HepG2 (cell line): Measurements from ENCODE around the gene ZNF83. TPM values are rescaled to one million over a fixed set of nuclear protein-coding genes. Genes with fewer than 3 reads are reported as not detected.
"Not testable (repeated sequence)": the region's sequence is repeated elsewhere in the genome, so short reads cannot be mapped to it uniquely, and the experiment has no call there.

Experiments
- ATAC-seq: fragments of 200-7000 bp; cut with Tn5 transposase; 3 replicates; pipeline ENCODE4 v1.9.1; 2020; ENCODE audit warnings: mild to moderate bottlenecking, moderate library complexity
- BruUV-seq: library from RNA; stranded (reverse); fragments of 400-500 nt; replicated peaks from 2 replicates; lab custom pipeline; 2021; lab: Mats Ljungman, UMichigan
- CTCF ChIA-PET: fragments of 300-600 bp; formaldehyde crosslinking; extraction: SDS; loops from one replicate; lab custom pipeline; 2021; ENCODE audit warnings: low total read pairs, inconsistent platforms, low intra/inter-chr PET ratio; lab: Yijun Ruan, JAX
- POLR2A ChIA-PET: fragments of 350-600 bp; sonication (Branson Sonifier 250); formaldehyde crosslinking; loops from one replicate; lab custom pipeline; 2020; ENCODE audit warnings: antibody characterized with exemption, inconsistent platforms; lab: Yijun Ruan, JAX
- DNase-seq: peaks from one replicate; pipeline ENCODE4 v3.0.0-alpha.2; 2015; ENCODE audit warnings: low spot score
- FAIRE-seq: peaks from 3 replicates; lab custom pipeline; 2011; peaks lifted over from hg19 to GRCh38; lab: Jason Lieb, UNC
- H2AFZ ChIP-seq: one replicate; pipeline ENCODE4 v1.6.1; 2011; ENCODE audit warnings: low read length, inconsistent platforms
- H3K27ac ChIP-seq: fragments of 300-600 bp; 3 replicates; pipeline ENCODE4 v1.8.0; 2011; ENCODE audit warnings: mixed run types, mild to moderate bottlenecking, mixed read lengths, low read length, inconsistent platforms; ENCODE audit not compliant: insufficient read depth; ENCODE audit errors: extremely low read length
- H3K27me3 ChIP-seq, 2 experiments: fragments of 200-600 bp in 1 of 2; 2 replicates in 1 of 2; 3 replicates in 1 of 2; pipeline versions ENCODE4 v1.6.0 to v1.8.0; 2011; ENCODE audit warnings: low read length in 2 of 2, mild to moderate bottlenecking in 2 of 2, moderate library complexity in 2 of 2, inconsistent platforms in 1 of 2; ENCODE audit not compliant: insufficient read depth in 2 of 2, control insufficient read depth in 1 of 2
- H3K36me3 ChIP-seq, 2 experiments: fragments of 200-600 bp in 1 of 2; replicated peaks in 1 of 2; 2 replicates in 1 of 2; 3 replicates in 1 of 2; pipeline versions ENCODE4 v1.5.1 to v1.8.0; 2011; ENCODE audit warnings: low read length in 2 of 2, inconsistent platforms in 1 of 2; ENCODE audit not compliant: insufficient read depth in 2 of 2, control insufficient read depth in 1 of 2
- H3K4me1 ChIP-seq: 2 replicates; pipeline ENCODE4 v1.5.1; 2012; ENCODE audit warnings: low read length, inconsistent platforms; ENCODE audit not compliant: insufficient read depth
- H3K4me2 ChIP-seq: 2 replicates; pipeline ENCODE4 v1.6.0; 2011; ENCODE audit warnings: low read depth, low read length, inconsistent platforms
- H3K4me3 ChIP-seq, 3 experiments: fragments of 200-600 bp in 1 of 3; sonication (generic), shearing (Covaris generic) in 1 of 3; replicated peaks in 1 of 3; 2 replicates each; pipeline ENCODE4 v1.5.1; 2011 to 2016; ENCODE audit warnings: low read length in 3 of 3, inconsistent platforms in 2 of 3, low read depth in 2 of 3, mild to moderate bottlenecking in 2 of 3, control low read depth in 1 of 3, mixed read lengths in 1 of 3; ENCODE audit not compliant: insufficient read depth in 1 of 3
- H3K79me2 ChIP-seq: one replicate; pipeline ENCODE4 v1.6.1; 2011; ENCODE audit warnings: low read length, inconsistent platforms; ENCODE audit not compliant: insufficient read depth
- H3K9ac ChIP-seq: 2 replicates; pipeline ENCODE4 v1.6.0; 2011; ENCODE audit warnings: mild to moderate bottlenecking, low read depth, low read length, inconsistent platforms; ENCODE audit not compliant: insufficient read depth
- H3K9me3 ChIP-seq: 2 replicates; pipeline ENCODE4 v1.5.1; 2012; ENCODE audit warnings: mild to moderate bottlenecking, low read length
- H4K20me1 ChIP-seq: 2 replicates; pipeline ENCODE4 v1.6.0; 2011; ENCODE audit warnings: inconsistent platforms, mild to moderate bottlenecking, low read length, moderate library complexity; ENCODE audit not compliant: insufficient read depth
- CBX1 ChIP-seq: IDR thresholded peaks from one replicate; pipeline ENCODE4 v1.6.1; 2016; ENCODE audit warnings: antibody characterized with exemption, low read depth
- CCDC6 ChIP-seq: sonication (generic); formaldehyde crosslinking; IDR thresholded peaks from 2 replicates; pipeline ENCODE4 v1.8.1; 2022; ENCODE audit warnings: mild to moderate bottlenecking, missing genetic modification reagents, moderate library complexity
- FOXP1 ChIP-seq, 2 experiments: fragments of 450-650 bp in 1 of 2; IDR thresholded peaks; 2 replicates each; pipeline ENCODE4 v1.6.1; 2017 to 2018; ENCODE audit warnings: antibody characterized with exemption in 1 of 2
- HCFC1 ChIP-seq: fragments of 150-350 bp; IDR thresholded peaks from 2 replicates; pipeline ENCODE4 v1.6.1; 2014; ENCODE audit warnings: low read depth, low read length
- HDAC2 ChIP-seq: sonication (generic); formaldehyde crosslinking; IDR thresholded peaks from 2 replicates; pipeline ENCODE4 v1.4.0; 2020; ENCODE audit warnings: missing genetic modification reagents
- HNF4A ChIP-seq: sonication (generic); formaldehyde crosslinking; IDR thresholded peaks from 2 replicates; pipeline ENCODE4 v1.4.0; 2020; ENCODE audit warnings: missing genetic modification reagents
- JUN ChIP-seq: sonication (generic); formaldehyde crosslinking; IDR thresholded peaks from 2 replicates; pipeline ENCODE4 v1.4.0; 2020; ENCODE audit warnings: mild to moderate bottlenecking, missing genetic modification reagents
- KDM3A ChIP-seq: IDR thresholded peaks from 2 replicates; pipeline ENCODE4 v1.6.1; 2018; ENCODE audit warnings: low read depth, missing compliant biosample characterization
- KDM4B ChIP-seq: sonication (generic); formaldehyde crosslinking; IDR thresholded peaks from 2 replicates; pipeline ENCODE4 v1.4.0; 2020; ENCODE audit warnings: missing genetic modification reagents
- MATR3 ChIP-seq: sonication (generic); formaldehyde crosslinking; IDR thresholded peaks from 2 replicates; pipeline ENCODE4 v1.4.0; 2020; ENCODE audit warnings: missing genetic modification reagents
- MEIS1 ChIP-seq: sonication (generic); formaldehyde crosslinking; IDR thresholded peaks from 2 replicates; pipeline ENCODE4 v1.9.0; 2021; ENCODE audit warnings: mild to moderate bottlenecking, missing genetic modification reagents, moderate library complexity, borderline replicate concordance
- MTA1 ChIP-seq: sonication (generic); formaldehyde crosslinking; IDR thresholded peaks from 2 replicates; pipeline ENCODE4 v1.4.0; 2020; ENCODE audit warnings: missing genetic modification reagents, mild to moderate bottlenecking, borderline replicate concordance
- PLRG1 ChIP-seq: fragments of 450-650 bp; conservative IDR thresholded peaks from 2 replicates; pipeline ENCODE4 v1.6.1; 2016
- SCMH1 ChIP-seq: sonication (generic); formaldehyde crosslinking; IDR thresholded peaks from 2 replicates; pipeline ENCODE4 v1.9.0; 2021; ENCODE audit warnings: missing genetic modification reagents, mild to moderate bottlenecking, borderline replicate concordance
- SUZ12 ChIP-seq: fragments of 150-350 bp; IDR thresholded peaks from 2 replicates; pipeline ENCODE4 v1.6.1; 2014; ENCODE audit warnings: low read depth, low read length
- ZBTB43 ChIP-seq: sonication (generic); formaldehyde crosslinking; conservative IDR thresholded peaks from 2 replicates; pipeline ENCODE4 v1.4.0; 2020; ENCODE audit warnings: missing genetic modification reagents
- ZNF703 ChIP-seq: sonication (generic); formaldehyde crosslinking; IDR thresholded peaks from 2 replicates; pipeline ENCODE4 v1.5.1; 2020; ENCODE audit warnings: missing genetic modification reagents, mild to moderate bottlenecking, moderate library complexity, borderline replicate concordance
- ZSCAN9 ChIP-seq: IDR thresholded peaks from 2 replicates; pipeline ENCODE4 v1.6.1; 2016; ENCODE audit warnings: borderline replicate concordance
- WGBS: methylation state at CpG from one replicate; pipeline ENCODE4 v1.1.6; 2017; ENCODE audit warnings: low lambda C conversion rate; 5-methylcytosine and 5-hydroxymethylcytosine counted together
- in situ Hi-C: cut with HindIII; loops from 2 replicates; pipeline ENCODE4 v1.10.0; 2017; ENCODE audit warnings: low pct_unique_long_range_greater_than_20kb; ENCODE audit not compliant: extremely low pct_ligation_motif_present
- intact Hi-C: fragments of 100-400 bp; cut with micrococcal nuclease; formaldehyde crosslinking; loops from one replicate; pipeline ENCODE4 v1.10.0; 2022; ENCODE audit not compliant: unreplicated experiment
- polyA plus RNA-seq, 8 experiments: library from polyadenylated mRNA; depleted of rRNA in 3 of 8; stranded (reverse) in 7 of 8; unstranded in 1 of 8; fragments of >200 nt; fragmentation: Illumina TruSeq in 4 of 8; extraction: Trizol in 4 of 8; gene quantifications; 2 replicates each; pipeline versions ENCODE4 v1.2.1 to v1.2.3, GENCODE V29; 2011 to 2016; ENCODE audit warnings: low read depth in 4 of 8, missing spikeins in 1 of 8, mixed read lengths in 1 of 8; ENCODE audit not compliant: insufficient read depth in 1 of 8
- total RNA-seq, 5 experiments: library from RNA; depleted of rRNA; stranded (reverse); fragments of >200 nt; fragmentation: Illumina TruSeq; extraction: Trizol; gene quantifications; 2 replicates each; pipeline ENCODE4 v1.2.3, GENCODE V29; 2016; ENCODE audit warnings: low read depth in 1 of 5

The ZNF83 gene
- total and polyA plus RNA-seq, 2 of the 13 experiments (the other 11 are each of a cell fraction or from before 2014, with no cell fraction given) = 20.4 to 44.5 TPM

GRCh38 chr19:52635786-52636570, 2.2 kb downstream of the ZNF83 start (continued):
- TF ChIP-seq CBX1 (no peak), ZSCAN9 (CRISPR knock-in tag) (no peak), SUZ12 (no peak), MTA1 (CRISPR knock-in tag) (no peak)

- CTCF ChIA-PET, DNase-seq, in situ Hi-C loops: not testable (repeated sequence)
Measured at GRCh38 chr19:52627441-52627840, 10.7 kb downstream of the ZNF83 start.

GRCh38 chr19:52626915-52627314, 11.2 kb downstream of the ZNF83 start:
- whole genome bisulfite sequencing = 77% methylated on average over 5 of the region's 5 CpGs
- no TSS peak for BruUV-seq
- in situ Hi-C loops = no loop called here
- TF ChIP-seq ZNF703 (CRISPR knock-in tag) = no peak
- TF ChIP-seq HCFC1 = no peak
- no peak for TF ChIP-seq PLRG1
- no peak for TF ChIP-seq CCDC6 (CRISPR knock-in tag)
- no peak for TF ChIP-seq JUN (CRISPR knock-in tag)
- TF ChIP-seq MATR3 (CRISPR knock-in tag) = no peak
- TF ChIP-seq KDM3A (CRISPR knock-in tag) = no peak
- TF ChIP-seq MEIS1 (CRISPR knock-in tag) = no peak
- TF ChIP-seq SCMH1 (CRISPR knock-in tag) = no peak
- no peak for TF ChIP-seq HNF4A (CRISPR knock-in tag)
- no peak for TF ChIP-seq KDM4B (CRISPR knock-in tag)
- no peak for TF ChIP-seq ZBTB43 (CRISPR knock-in tag)
- no peak for TF ChIP-seq HDAC2 (CRISPR knock-in tag)
- TF ChIP-seq FOXP1 (IDR thresholded peaks at IDR 0.05) = no peak
- TF ChIP-seq FOXP1 (CRISPR knock-in tag; IDR thresholded peaks at IDR 0.05) = no peak

More at GRCh38 chr19:52627441-52627840, 10.7 kb downstream of the ZNF83 start:
- H3K4me3 ChIP-seq, H2AFZ ChIP-seq, ATAC-seq, POLR2A ChIA-PET, H3K4me2 ChIP-seq, H4K20me1 ChIP-seq, BruUV-seq, H3K27ac ChIP-seq, H3K4me1 ChIP-seq, H3K27me3 ChIP-seq, H3K9ac ChIP-seq, FAIRE-seq, intact Hi-C loops, H3K79me2 ChIP-seq, H3K9me3 ChIP-seq: not testable (repeated sequence)
- H3K36me3 ChIP-seq = peaks cover 0 to 13% of the 10 kb centered on the region in 2 experiments; a peak in 3 of 5 replicates
- 88% methylated on average over 3 of the region's 3 CpGs for WGBS

More at GRCh38 chr19:52626915-52627314, 11.2 kb downstream of the ZNF83 start:
- CTCF ChIA-PET = no interaction called here
- Histone ChIP-seq H3K4me3 (no peak overlapping the region), H2AFZ (no peak overlapping the region), H3K79me2 (no peaks in the 10 kb centered on the region), H3K4me2 (no peak overlapping the region), H3K9ac (no peak overlapping the region), H3K36me3 (peaks cover 0 to 13% of the 10 kb centered on the region in 2 experiments; a peak in 3 of 5 replicates), H4K20me1 (no peaks in the 10 kb centered on the region), H3K9me3 (peaks cover 6% of the 10 kb centered on the region), H3K27me3 (no peaks in the 10 kb centered on the region), H3K4me1 (no peaks in the 10 kb centered on the region), H3K27ac (no peak overlapping the region)
- POLR2A ChIA-PET = no interaction called here
- DNase-seq (no peak), ATAC-seq (no peak), FAIRE-seq (no peak)
- intact Hi-C loops = no loop called here
